GM21737 (cell line): Measurements from ENCODE around the gene MOCS3.

Experiments used
- ATAC-seq: cut with Tn5 transposase; IDR thresholded peaks from one replicate; pipeline ENCODE4 v1.9.1; 2021; ENCODE audit warnings: mild to moderate bottlenecking, moderate library complexity; ENCODE audit not compliant: unreplicated experiment

The MOCS3 gene

DNA sequence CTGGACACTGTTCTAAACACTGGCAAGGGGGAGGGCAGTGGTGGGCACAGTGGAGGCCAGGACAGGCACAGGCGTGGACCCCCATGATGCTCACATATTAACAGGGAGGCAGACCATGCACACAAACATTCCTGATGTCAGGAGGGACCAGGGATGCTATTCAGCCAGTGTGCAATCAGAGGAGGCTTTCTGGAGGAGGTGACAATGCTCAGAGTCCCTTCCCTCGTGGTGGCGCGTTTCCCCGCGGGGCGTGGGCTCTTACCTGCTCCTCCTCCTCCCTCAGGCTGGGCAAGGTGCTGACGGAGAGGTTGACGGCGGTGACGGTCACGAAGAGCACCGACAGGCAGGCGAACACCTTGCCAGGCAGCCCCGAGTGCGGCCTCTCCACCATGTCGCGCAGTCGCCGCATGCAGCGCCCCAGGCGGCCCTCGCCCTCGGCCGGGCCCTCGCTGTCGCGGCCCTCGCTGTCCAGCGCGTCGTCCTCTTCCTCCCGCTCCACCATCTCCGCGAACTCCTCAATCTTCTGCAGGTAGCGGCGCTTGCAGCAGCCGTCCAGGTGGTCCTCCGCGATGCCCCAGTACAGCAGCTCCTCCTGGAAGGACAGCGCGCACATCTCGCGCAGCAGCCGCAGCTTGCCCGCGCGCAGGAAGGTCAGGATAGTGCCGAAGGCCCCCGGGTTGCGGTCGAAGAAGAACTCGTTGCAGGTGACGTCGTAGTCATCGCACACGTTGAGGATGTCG, 50.9 kb downstream of the MOCS3 start:
- no peak for ATAC-seq

DNA sequence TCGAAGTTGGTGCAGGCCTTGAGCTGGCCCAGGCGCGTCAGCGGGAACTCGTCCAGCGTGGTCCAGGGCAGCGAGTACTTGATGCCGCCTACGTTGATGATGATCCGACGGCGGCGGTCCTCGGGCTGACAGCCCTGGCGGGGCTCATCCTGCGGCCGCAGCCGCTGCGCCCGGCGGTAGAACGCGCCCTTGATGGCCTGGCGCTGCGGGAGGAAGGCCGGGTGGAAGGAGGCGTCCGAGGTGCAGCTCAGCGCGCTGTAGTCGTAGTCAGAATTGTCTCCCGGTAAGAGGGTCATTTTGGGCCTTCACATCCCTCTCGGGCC, 51.4 kb downstream of the MOCS3 start:
- no peak for ATAC-seq

DNA sequence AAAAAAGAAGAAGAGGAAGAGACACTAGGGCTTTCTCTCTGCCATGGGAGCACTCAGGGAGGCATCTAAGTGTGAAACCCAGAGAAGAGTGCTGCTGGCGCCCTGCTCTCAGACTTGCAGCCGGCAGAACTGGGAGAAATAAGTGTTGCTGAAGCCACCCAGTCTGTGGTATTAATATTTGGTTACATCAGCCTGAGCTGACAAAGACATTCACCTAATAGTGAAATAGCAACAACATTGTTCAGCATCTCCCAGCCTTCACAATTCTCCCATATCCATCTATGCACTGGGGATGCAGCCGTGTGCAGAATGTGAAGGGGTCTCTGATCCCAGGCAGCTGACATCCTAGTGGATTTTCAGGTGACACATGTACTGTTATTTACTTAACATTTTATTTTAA, 52.3 kb downstream of the MOCS3 start:
- no peak for ATAC-seq

DNA sequence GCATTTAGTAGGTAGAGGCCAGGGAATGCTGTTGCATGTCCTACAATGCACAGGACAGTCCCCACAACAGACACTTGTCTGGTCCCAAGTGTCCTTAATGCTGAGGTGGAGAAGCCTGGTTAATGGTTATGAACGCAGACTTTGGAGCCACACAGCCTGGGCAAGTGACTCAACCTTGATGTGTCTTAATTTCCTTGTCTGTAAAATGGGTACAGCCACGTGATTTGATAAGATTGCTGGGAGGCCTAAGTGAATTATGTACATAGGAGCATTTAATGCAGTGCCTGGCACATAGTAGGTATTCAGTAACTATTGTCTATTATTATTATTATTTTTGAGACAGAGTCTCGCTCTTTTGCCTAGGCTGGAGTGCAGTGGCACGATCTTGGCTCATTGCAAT, 52.9 kb downstream of the MOCS3 start:
- no peak for ATAC-seq

DNA sequence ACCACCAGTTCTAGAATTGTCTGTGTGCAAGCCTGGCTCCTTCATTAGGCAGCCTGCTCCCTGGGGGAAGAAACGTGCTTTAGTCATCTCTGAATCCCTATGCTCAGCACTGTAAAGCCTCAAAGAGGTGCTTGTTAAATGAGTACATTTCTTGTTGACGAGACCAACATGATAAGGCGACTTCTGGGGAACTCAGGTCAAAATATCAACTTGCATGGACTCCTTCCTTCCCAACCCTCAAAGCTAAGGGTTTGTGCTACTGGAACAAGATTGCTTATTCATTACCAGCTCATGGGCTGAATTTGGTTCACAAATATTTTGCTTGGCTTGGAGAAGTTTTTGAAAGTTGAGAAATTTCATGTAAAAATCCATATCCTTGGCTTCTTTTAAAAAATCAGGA, 53.7 kb downstream of the MOCS3 start:
- ATAC-seq, result no peak
